HL-60 (cell line): ENCODE data around the gene MLC1.

Source experiments
- DNase-seq, 2 experiments: peaks; one replicate each; pipeline ENCODE4 v3.0.0-alpha.2; 2010 to 2020; ENCODE audit warnings: low read depth in 1 of 2, low spot score in 1 of 2
- H3K27ac ChIP-seq: fragments of 250-450 bp; sonication (Bioruptor Pico); replicated peaks from 2 replicates; pipeline ENCODE4 v1.5.1; 2020; ENCODE audit warnings: mild to moderate bottlenecking, moderate library complexity
- H3K27me3 ChIP-seq: fragments of 250-450 bp; sonication (Bioruptor Pico); 2 replicates; pipeline ENCODE4 v1.5.1; 2021; ENCODE audit warnings: mild to moderate bottlenecking, moderate library complexity; ENCODE audit not compliant: insufficient read depth, poor library complexity, severe bottlenecking
- H3K4me3 ChIP-seq: replicated peaks from 2 replicates; pipeline ENCODE4 v1.5.1; 2011; ENCODE audit warnings: mild to moderate bottlenecking, control low read depth, low read length; ENCODE audit not compliant: insufficient read depth
- CTCF ChIP-seq: IDR thresholded peaks from one replicate; pipeline ENCODE4 v1.5.1; 2011; ENCODE audit warnings: low read length, control low read depth, inconsistent platforms; ENCODE audit not compliant: insufficient read depth
- GABPA ChIP-seq: IDR thresholded peaks from 2 replicates; pipeline ENCODE4 v1.6.1; 2012; ENCODE audit warnings: low read depth
- POLR2AphosphoS5 ChIP-seq: IDR thresholded peaks from 2 replicates; pipeline ENCODE4 v1.6.1; 2012; ENCODE audit warnings: low read depth
- REST ChIP-seq: IDR thresholded peaks from 2 replicates; pipeline ENCODE4 v1.6.1; 2012; ENCODE audit warnings: low read depth; ENCODE audit not compliant: insufficient replicate concordance
- SPI1 ChIP-seq: IDR thresholded peaks from 2 replicates; pipeline ENCODE4 v1.6.1; 2012; ENCODE audit warnings: low read depth, mild to moderate bottlenecking, borderline replicate concordance

Gene MLC1

GRCh38 chr22:50074551-50075530 is 10.4 kb downstream of the MLC1 start:
- TF ChIP-seq POLR2AphosphoS5 (no peak), GABPA (no peak), REST (no peak), CTCF (no peak), SPI1 (no peak)
- H3K4me3 ChIP-seq = no peak overlapping the region
- no peak for DNase-seq
- H3K27me3 ChIP-seq = no peaks in the 10 kb centered on the region
- no peak overlapping the region for H3K27ac ChIP-seq

GRCh38 chr22:50074056-50074455 is 11.2 kb downstream of the MLC1 start:
- Histone ChIP-seq H3K27ac (no peak overlapping the region), H3K27me3 (no peaks in the 10 kb centered on the region), H3K4me3 (no peak overlapping the region)
- DNase-seq = no peak
- no peak for TF ChIP-seq REST

- Histone ChIP-seq H3K4me3 (no peak overlapping the region), H3K27ac (no peak overlapping the region), H3K27me3 (no peaks in the 10 kb centered on the region)
- TF ChIP-seq REST = no peak
- TF ChIP-seq GABPA = no peak
- TF ChIP-seq POLR2AphosphoS5 = no peak
- TF ChIP-seq SPI1 = no peak
- TF ChIP-seq CTCF = no peak
- no peak for DNase-seq
These were observed 12.3 kb downstream of the MLC1 start for GRCh38 chr22:50072714-50073538.
